ENCODE data around the gene ZMAT5.

Gene ZMAT5

GRCh38 chr22:29683536-29683935 is 83.3 kb downstream of the ZMAT5 start:
- no peak for DNase-seq (ENCODE audit: low spot score)
